ENCODE data around the gene TECPR2. TPM values are rescaled to one million over a fixed set of nuclear protein-coding genes. Genes with fewer than 3 reads are reported as not detected.

Gene TECPR2
- total RNA-seq, 1 donor from 2014 or later, result 24.5 TPM

DNA sequence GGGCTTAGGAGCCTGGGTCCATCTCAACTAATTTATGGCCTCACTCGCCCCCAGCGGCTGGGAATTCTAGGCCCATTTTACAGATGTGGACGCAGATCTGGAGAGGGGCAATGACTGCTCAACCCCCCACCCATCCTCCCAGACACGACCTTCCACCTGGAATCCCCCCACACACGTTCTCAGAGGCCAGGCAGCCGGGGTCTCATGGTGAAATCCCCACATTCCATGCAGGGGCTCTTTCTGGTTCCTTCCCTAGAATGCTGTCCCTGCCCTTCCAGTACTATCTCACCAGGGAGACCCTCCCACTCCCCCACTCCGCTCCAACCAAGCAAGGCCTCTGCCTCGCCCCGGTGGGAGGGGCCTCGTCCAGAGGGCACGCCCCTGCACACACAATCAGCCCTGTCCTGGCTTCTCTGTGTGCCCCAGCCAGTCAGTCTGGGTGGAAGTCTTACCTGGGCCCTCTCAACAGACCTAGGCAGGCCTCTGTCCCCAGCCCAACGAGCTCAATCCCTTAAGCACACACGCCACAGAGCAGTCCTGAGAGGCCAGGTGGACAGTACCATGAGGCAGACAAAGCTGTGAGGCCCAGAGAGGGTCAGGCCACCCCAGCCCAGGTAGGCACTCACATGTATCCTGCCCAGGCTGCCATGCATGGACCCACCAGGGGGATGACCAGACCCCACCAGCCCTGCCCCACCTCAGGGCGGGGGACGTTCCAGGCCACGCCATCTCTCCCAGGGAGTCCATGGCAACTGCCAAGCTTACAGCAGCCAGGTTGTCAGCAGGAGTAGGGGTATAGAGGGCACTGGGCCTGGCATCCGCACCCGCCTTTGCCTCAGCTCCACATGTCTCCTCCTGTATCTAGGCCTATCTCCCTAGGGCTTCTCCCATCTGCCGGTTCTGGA, 148.1 kb downstream of the TECPR2 start:
- no peak overlapping the region for H3K27ac Mint-ChIP-seq (ENCODE audit: unreplicated experiment)
- DNase-seq, result peak; percentile 58
- H3K4me3 Mint-ChIP-seq (ENCODE audit: unreplicated experiment), result peak overlapping the region; percentile 81

GRCh38 chr14:102511538-102511937, 148.8 kb downstream of the TECPR2 start:
- no peak for DNase-seq
- no peaks in the 10 kb centered on the region for H3K36me3 Mint-ChIP-seq (ENCODE audit: unreplicated experiment)
- H3K4me1 Mint-ChIP-seq (ENCODE audit: low read depth, unreplicated experiment), result peaks cover 9% of the 10 kb centered on the region
- peaks cover 10% of the 10 kb centered on the region for H3K27me3 Mint-ChIP-seq (ENCODE audit: unreplicated experiment)
- no peak overlapping the region for H3K27ac Mint-ChIP-seq (ENCODE audit: unreplicated experiment)
- TF ChIP-seq, protein P1, sequence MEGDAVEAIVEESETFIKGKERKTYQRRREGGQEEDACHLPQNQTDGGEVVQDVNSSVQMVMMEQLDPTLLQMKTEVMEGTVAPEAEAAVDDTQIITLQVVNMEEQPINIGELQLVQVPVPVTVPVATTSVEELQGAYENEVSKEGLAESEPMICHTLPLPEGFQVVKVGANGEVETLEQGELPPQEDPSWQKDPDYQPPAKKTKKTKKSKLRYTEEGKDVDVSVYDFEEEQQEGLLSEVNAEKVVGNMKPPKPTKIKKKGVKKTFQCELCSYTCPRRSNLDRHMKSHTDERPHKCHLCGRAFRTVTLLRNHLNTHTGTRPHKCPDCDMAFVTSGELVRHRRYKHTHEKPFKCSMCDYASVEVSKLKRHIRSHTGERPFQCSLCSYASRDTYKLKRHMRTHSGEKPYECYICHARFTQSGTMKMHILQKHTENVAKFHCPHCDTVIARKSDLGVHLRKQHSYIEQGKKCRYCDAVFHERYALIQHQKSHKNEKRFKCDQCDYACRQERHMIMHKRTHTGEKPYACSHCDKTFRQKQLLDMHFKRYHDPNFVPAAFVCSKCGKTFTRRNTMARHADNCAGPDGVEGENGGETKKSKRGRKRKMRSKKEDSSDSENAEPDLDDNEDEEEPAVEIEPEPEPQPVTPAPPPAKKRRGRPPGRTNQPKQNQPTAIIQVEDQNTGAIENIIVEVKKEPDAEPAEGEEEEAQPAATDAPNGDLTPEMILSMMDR (IDR thresholded peaks at IDR 0.05; ENCODE audit: partially characterized antibody, unreplicated experiment), result no peak
- H3K4me3 Mint-ChIP-seq (ENCODE audit: unreplicated experiment), result no peak overlapping the region
- peaks cover 2% of the 10 kb centered on the region for H3K9me3 Mint-ChIP-seq (ENCODE audit: unreplicated experiment)

More for the DNA sequence above, 148.1 kb downstream of the TECPR2 start:
- Mint-ChIP-seq H3K36me3 (ENCODE audit: unreplicated experiment) (no peaks in the 10 kb centered on the region), H3K27me3 (ENCODE audit: unreplicated experiment) (peaks cover 10% of the 10 kb centered on the region), H3K4me1 (ENCODE audit: low read depth, unreplicated experiment) (peaks cover 9% of the 10 kb centered on the region), H3K9me3 (ENCODE audit: unreplicated experiment) (peaks cover 2% of the 10 kb centered on the region)
- TF ChIP-seq, protein P1 (IDR thresholded peaks at IDR 0.05; ENCODE audit: partially characterized antibody, unreplicated experiment), result no peak

DNA sequence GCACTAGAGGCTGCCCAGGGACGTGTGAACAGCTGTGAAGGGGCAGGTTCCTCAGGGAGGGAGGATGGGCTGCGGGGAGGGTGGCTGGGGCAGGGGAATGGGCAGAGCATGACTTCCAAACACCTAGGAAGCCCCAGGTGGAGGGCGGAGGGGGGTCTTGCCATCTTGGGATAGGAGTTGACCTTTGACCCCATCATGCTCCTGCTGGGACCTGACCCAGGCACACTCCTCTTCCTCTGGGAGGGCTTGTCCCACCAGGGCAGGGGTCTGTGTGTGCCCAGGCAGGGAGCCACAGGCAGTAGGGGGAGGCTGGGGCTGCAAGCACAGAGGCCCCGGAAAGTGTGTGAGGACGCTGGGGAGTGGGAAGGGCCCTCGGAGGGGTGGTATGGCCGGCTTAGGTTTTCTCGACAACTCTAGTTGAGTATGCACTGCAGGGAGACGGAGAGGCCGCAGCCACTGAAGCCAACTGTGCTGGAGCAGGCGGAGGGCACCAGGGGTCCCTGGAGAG, 150.1 kb downstream of the TECPR2 start:
- peaks cover 2% of the 10 kb centered on the region for H3K9me3 Mint-ChIP-seq (ENCODE audit: unreplicated experiment)
- DNase-seq, result no peak
- H3K27me3 Mint-ChIP-seq (ENCODE audit: unreplicated experiment), result peaks cover 10% of the 10 kb centered on the region
- peaks cover 9% of the 10 kb centered on the region for H3K4me1 Mint-ChIP-seq (ENCODE audit: low read depth, unreplicated experiment)
- no peak overlapping the region for H3K4me3 Mint-ChIP-seq (ENCODE audit: unreplicated experiment)
- TF ChIP-seq, protein P1 (IDR thresholded peaks at IDR 0.05; ENCODE audit: partially characterized antibody, unreplicated experiment), result no peak
- no peaks in the 10 kb centered on the region for H3K36me3 Mint-ChIP-seq (ENCODE audit: unreplicated experiment)
- H3K27ac Mint-ChIP-seq (ENCODE audit: unreplicated experiment), result no peak overlapping the region

- Mint-ChIP-seq H3K36me3 (ENCODE audit: unreplicated experiment) (no peaks in the 10 kb centered on the region), H3K4me1 (ENCODE audit: low read depth, unreplicated experiment) (peaks cover 9% of the 10 kb centered on the region), H3K4me3 (ENCODE audit: unreplicated experiment) (no peak overlapping the region)
Measured at GRCh38 chr14:102513899-102514772, 151.4 kb downstream of the TECPR2 start.

More at GRCh38 chr14:102513899-102514772, 151.4 kb downstream of the TECPR2 start:
- H3K27me3 Mint-ChIP-seq (ENCODE audit: unreplicated experiment), result peaks cover 3% of the 10 kb centered on the region
- no peak for DNase-seq
- H3K9me3 Mint-ChIP-seq (ENCODE audit: unreplicated experiment), result peaks cover 2% of the 10 kb centered on the region
- TF ChIP-seq, protein P1 (IDR thresholded peaks at IDR 0.05; ENCODE audit: partially characterized antibody, unreplicated experiment), result no peak
- H3K27ac Mint-ChIP-seq (ENCODE audit: unreplicated experiment), result no peak overlapping the region
